Prostate gland (tissue), 2 donors: ENCODE measurements around the gene PRKAG2. TPM values are rescaled to one million over a fixed set of nuclear protein-coding genes. Genes with fewer than 3 reads are reported as not detected.

ENCODE experiments used
- DNase-seq: peaks from one replicate; pipeline ENCODE4 v3.0.0-alpha.2; 2019; ENCODE audit warnings: low spot score
- H3K27ac ChIP-seq, 2 donors: fragments of 200-600 bp; sonication (generic); 2 replicates each; pipeline ENCODE4 v1.5.1; 2017 to 2019
- H3K27me3 ChIP-seq: fragments of 200-600 bp; sonication (generic); replicated peaks from 2 replicates; pipeline ENCODE4 v1.5.1; 2019; ENCODE audit not compliant: insufficient read depth
- H3K36me3 ChIP-seq, 2 donors: fragments of 200-600 bp; sonication (generic); 1 replicate in 1 of 2; 2 replicates in 1 of 2; pipeline versions ENCODE4 v1.5.1 to v1.8.1; 2017 to 2019
- H3K4me1 ChIP-seq: fragments of 200-600 bp; sonication (generic); replicated peaks from 2 replicates; pipeline ENCODE4 v1.5.1; 2019
- H3K4me3 ChIP-seq, 2 donors: fragments of 200-600 bp; sonication (generic); 2 replicates each; pipeline ENCODE4 v1.5.1; 2017 to 2019
- H3K9me3 ChIP-seq: fragments of 200-600 bp; sonication (generic); 2 replicates; pipeline ENCODE4 v1.5.1; 2017
- POLR2A ChIP-seq: fragments of 450-650 bp; IDR thresholded peaks from one replicate; pipeline ENCODE4 v1.6.1; 2016; ENCODE audit warnings: antibody characterized with exemption, mild to moderate bottlenecking
- POLR2AphosphoS5 ChIP-seq: sonication (generic); formaldehyde crosslinking; IDR thresholded peaks from one replicate; pipeline ENCODE4 v1.6.1; 2017; ENCODE audit warnings: antibody characterized with exemption
- WGBS: methylation state at CpG from one replicate; pipeline ENCODE4 v1.1.5; 2018; 5-methylcytosine and 5-hydroxymethylcytosine counted together
- intact Hi-C: fragments of 100-400 bp; cut with DNase I; formaldehyde crosslinking; loops from one replicate; pipeline ENCODE4 v1.14.2; 2022
- total RNA-seq, 2 donors: library from RNA; depleted of rRNA; stranded (reverse); fragments of >200 nt; gene quantifications; one replicate each; pipeline ENCODE4 v1.1.0, GENCODE V29; 2016
- TF ChIP-seq, protein P1 (sequence below), 4 experiments: fragments of 200-600 bp in 2 of 4; fragments of 450-650 bp in 2 of 4; sonication (generic) in 2 of 4; IDR thresholded peaks; 1 replicate in 3 of 4; 2 replicates in 1 of 4; pipeline ENCODE4 v1.5.1; 2016 to 2019; ENCODE audit warnings: antibody characterized with exemption in 4 of 4, mild to moderate bottlenecking in 2 of 4, moderate library complexity in 2 of 4

The PRKAG2 gene
- total RNA-seq, 2 donors from 2014 or later = 31.6 to 38.1 TPM

DNA sequence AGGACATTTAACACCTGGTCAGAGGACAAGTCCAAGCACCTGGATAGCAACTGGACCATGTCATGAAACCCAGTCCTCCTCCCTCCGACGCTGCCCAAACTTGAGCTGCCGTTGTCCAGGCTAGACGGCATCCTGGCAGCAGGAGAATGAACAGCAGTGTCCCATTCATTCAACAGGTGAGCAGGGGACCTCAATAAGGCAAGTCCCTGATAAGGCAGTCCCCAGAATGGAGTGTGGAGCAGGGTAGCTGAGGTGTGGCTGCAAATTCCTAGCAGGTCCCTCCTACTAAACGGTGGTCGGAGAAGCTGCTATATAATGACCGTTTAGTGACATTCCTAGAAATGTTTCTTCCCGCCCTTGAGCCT, 169.8 kb downstream of the PRKAG2 start:
- no peaks in the 10 kb centered on the region for H3K9me3 ChIP-seq
- DNase-seq = no peak
- WGBS = 81% methylated on average over 8 of the region's 8 CpGs
- no peak overlapping the region for H3K4me3 ChIP-seq
- no peaks in the 10 kb centered on the region for H3K27me3 ChIP-seq
- H3K4me1 ChIP-seq = no peaks in the 10 kb centered on the region
- H3K36me3 ChIP-seq = no peaks in the 10 kb centered on the region
- H3K27ac ChIP-seq = no peak overlapping the region
- intact Hi-C loops = loop anchor here (5.0 kb wide), 3 partner anchors 80 to 245 kb away; no protein-coding TSS in a partner anchor
- TF ChIP-seq, protein P1, sequence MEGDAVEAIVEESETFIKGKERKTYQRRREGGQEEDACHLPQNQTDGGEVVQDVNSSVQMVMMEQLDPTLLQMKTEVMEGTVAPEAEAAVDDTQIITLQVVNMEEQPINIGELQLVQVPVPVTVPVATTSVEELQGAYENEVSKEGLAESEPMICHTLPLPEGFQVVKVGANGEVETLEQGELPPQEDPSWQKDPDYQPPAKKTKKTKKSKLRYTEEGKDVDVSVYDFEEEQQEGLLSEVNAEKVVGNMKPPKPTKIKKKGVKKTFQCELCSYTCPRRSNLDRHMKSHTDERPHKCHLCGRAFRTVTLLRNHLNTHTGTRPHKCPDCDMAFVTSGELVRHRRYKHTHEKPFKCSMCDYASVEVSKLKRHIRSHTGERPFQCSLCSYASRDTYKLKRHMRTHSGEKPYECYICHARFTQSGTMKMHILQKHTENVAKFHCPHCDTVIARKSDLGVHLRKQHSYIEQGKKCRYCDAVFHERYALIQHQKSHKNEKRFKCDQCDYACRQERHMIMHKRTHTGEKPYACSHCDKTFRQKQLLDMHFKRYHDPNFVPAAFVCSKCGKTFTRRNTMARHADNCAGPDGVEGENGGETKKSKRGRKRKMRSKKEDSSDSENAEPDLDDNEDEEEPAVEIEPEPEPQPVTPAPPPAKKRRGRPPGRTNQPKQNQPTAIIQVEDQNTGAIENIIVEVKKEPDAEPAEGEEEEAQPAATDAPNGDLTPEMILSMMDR (IDR thresholded peaks at IDR 0.05) = no peak
- TF ChIP-seq POLR2A = no peak
- no peak for TF ChIP-seq POLR2AphosphoS5

DNA sequence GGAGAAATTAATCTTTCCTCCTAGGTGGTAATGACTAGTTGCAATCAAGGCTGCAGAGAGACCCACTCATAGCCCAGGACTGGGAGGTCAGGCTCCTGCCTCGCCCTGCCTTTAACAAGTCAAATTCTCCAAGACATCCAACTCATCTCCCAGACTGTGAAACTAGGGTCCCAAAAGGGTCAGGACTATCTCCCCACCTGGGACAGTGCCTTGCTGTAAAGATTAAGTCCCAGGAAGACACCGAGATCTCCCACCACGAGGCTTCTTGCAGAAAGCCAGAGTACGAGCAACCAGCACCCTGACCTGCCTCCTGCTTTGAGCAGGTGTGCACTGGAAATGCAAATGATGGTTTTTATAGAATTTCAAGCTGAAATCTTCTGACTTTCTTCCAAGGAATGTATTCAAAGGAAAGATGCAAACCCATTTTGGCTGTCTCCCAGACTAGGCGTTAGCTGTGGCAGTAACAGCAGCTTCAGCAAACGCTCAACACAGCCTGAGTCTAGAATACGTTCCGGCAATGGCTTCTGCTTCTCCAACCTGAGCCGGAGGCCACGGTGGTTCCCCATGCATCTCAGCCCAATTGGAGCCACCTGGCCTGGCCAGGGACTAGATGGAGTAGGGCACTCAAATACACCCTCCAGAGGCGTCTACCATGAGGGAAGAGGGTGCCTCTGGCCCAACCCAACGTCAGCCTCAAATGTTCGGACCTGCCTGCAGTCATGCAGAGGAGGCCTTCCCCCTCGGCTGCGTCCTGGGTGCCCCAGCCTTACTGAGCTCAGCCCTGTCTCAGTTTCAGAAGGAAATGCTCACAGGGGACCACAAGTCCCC, 170.4 kb downstream of the PRKAG2 start:
- H3K27me3 ChIP-seq = no peaks in the 10 kb centered on the region
- intact Hi-C loops = loop anchor here (5.0 kb wide), 3 partner anchors 79 to 244 kb away; no protein-coding TSS in a partner anchor
- no peak overlapping the region for H3K4me3 ChIP-seq
- no peaks in the 10 kb centered on the region for H3K9me3 ChIP-seq
- no peak for TF ChIP-seq POLR2A
- no peak overlapping the region for H3K27ac ChIP-seq
- H3K4me1 ChIP-seq = no peaks in the 10 kb centered on the region
- no peak for DNase-seq
- no peaks in the 10 kb centered on the region for H3K36me3 ChIP-seq
- 53% methylated on average over 14 of the region's 15 CpGs for WGBS

DNA sequence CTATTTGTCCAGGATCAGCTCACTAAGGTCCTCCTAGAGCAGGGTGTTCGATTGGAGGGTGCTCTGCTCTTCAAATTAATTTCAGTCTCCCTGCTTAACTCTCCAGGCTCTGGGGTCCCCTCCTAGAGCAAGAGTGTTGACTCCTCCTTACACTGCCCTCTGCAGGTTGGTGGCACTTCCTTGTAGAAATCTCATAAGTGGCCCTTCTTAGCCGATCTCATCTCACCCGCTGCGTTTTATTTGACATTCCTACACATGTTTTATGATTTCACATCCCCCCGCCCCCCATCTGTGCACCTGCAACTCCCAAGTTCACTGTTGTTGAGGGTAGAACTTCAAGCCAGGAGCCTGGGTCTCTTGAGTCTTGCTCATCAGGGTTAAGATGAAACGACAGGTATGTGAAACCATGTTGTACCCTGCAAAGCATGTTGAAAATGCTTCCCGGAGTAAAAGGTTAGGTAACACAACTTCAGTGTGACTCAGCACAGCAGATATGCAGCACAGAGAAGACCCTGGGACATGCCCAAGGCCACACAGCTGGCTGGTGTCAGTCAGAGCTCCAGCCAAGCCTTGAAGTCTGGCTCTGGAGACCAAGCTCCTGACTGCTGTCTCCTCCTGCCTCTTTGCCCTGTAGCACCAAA, 171.2 kb downstream of the PRKAG2 start:
- no peak for DNase-seq
- TF ChIP-seq, protein P1 (IDR thresholded peaks at IDR 0.05) = peak in 3 of 4 experiments; percentile 38 to 64 (median 46)
- no peak for TF ChIP-seq POLR2AphosphoS5
- WGBS = 15% methylated on average over 7 of the region's 7 CpGs
- Histone ChIP-seq H3K27me3 (no peaks in the 10 kb centered on the region), H3K4me1 (no peaks in the 10 kb centered on the region), H3K4me3 (no peak overlapping the region), H3K27ac (no peak overlapping the region), H3K36me3 (no peaks in the 10 kb centered on the region), H3K9me3 (no peaks in the 10 kb centered on the region)
- intact Hi-C loops = loop anchor here (5.0 kb wide), 3 partner anchors 78 to 243 kb away; no protein-coding TSS in a partner anchor

GRCh38 chr7:151704960-151705635, 171.8 kb downstream of the PRKAG2 start:
- H3K27ac ChIP-seq = no peak overlapping the region
- intact Hi-C loops = loop anchor here (5.0 kb wide), 3 partner anchors 78 to 243 kb away; no protein-coding TSS in a partner anchor
- no peak for DNase-seq
- H3K4me3 ChIP-seq = no peak overlapping the region
- no peaks in the 10 kb centered on the region for H3K4me1 ChIP-seq
- H3K27me3 ChIP-seq = no peaks in the 10 kb centered on the region
- no peaks in the 10 kb centered on the region for H3K9me3 ChIP-seq
- H3K36me3 ChIP-seq = no peaks in the 10 kb centered on the region
- 70% methylated on average over 17 of the region's 17 CpGs for WGBS
- no peak for TF ChIP-seq POLR2AphosphoS5
- TF ChIP-seq POLR2A = no peak
- TF ChIP-seq, protein P1 (IDR thresholded peaks at IDR 0.05) = no peak

GRCh38 chr7:151704299-151704959, 172.5 kb downstream of the PRKAG2 start:
- Histone ChIP-seq H3K36me3 (no peaks in the 10 kb centered on the region), H3K4me3 (no peak overlapping the region), H3K27me3 (no peaks in the 10 kb centered on the region), H3K27ac (no peak overlapping the region), H3K4me1 (no peaks in the 10 kb centered on the region), H3K9me3 (no peaks in the 10 kb centered on the region)
- TF ChIP-seq, protein P1 (IDR thresholded peaks at IDR 0.05) = no peak
- TF ChIP-seq POLR2A (no peak), POLR2AphosphoS5 (no peak)
- DNase-seq = no peak
- 95% methylated on average over 15 of the region's 15 CpGs for WGBS
- intact Hi-C loops = no loop called here
